ENCODE measurements around the gene ZMAT5.

- TF ChIP-seq CTCF (optimal IDR thresholded peaks at IDR 0.05 in 1 of 3, IDR thresholded peaks at IDR 0.05 in 1 of 3, conservative IDR thresholded peaks at IDR 0.05 in 1 of 3; ENCODE audit: extremely low read depth in 1 of 3, insufficient read depth in 2 of 3, low read length in 3 of 3) (no peak), EZH2 (IDR thresholded peaks at IDR 0.05; ENCODE audit: low read length) (no peak)
Measured at GRCh38 chr22:29747832-29748231, 19.0 kb downstream of the ZMAT5 start.
